AML-193 (cell line): Measurements from ENCODE around the gene N4BP2L2.

Experiments used
- DNase-seq, 2 experiments: peaks; one replicate each; lab custom pipeline; 2025; lab: John Stamatoyannopoulos, UW

Gene N4BP2L2

DNA sequence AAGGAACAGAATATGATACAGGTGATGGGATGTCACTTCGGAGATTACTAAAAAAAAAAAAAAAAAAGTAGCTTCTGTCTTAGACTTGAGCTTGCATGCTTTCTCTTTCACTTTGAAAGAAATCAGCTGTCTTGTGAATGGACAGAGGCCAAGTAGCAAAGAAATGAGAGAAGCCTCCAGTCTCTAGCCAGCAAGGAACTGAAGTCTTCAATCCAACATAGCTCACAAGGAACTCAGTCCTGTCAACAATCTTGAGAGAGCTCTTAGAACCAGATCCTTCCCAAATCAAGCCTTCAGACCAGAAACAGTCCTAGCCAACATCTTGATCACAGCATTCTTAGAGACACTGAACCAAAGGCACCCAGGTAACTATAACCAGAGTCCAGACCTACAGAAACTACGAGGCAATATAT lies 7.7 kb downstream of the N4BP2L2 start:
- peak in 1 of 2 experiments; percentile 24 for DNase-seq

DNA sequence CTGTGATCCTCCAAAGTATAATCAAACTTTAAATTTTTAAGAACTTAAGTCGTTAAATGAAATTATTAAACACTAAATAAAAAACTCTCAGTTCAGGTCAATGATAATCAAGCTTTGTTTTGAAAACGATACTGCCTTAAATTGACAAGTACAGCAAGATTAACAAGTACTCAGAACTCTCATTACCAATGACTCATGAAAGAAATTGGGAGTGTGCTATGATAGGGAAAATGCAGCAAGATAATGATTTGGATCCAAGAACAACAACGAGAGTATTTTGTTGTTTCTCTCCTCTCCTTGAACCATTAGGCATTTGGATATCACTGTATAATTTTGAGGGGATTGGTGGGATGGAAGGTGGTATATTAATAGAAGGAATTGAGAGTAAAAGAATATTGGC lies 10.2 kb downstream of the N4BP2L2 start:
- DNase-seq: no peak

DNA sequence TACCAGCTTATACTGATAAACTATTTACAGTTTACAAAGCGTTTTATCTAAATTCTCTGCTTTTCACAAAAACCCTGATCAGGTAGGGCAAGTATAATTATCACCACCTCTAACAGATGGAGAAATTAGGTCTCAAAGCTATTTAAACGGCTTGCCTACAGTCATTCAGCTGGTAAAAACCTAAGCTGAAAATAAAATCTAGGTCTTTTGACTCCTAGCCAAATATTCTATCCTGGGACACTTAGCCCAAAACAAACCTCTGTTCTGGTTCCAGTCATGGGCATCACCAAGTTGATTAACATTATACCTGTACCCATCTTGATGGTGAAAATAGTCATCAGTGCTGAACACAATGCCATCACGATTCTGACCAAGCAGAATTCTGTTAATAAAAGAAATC lies 11.4 kb downstream of the N4BP2L2 start:
- DNase-seq: no peak

DNA sequence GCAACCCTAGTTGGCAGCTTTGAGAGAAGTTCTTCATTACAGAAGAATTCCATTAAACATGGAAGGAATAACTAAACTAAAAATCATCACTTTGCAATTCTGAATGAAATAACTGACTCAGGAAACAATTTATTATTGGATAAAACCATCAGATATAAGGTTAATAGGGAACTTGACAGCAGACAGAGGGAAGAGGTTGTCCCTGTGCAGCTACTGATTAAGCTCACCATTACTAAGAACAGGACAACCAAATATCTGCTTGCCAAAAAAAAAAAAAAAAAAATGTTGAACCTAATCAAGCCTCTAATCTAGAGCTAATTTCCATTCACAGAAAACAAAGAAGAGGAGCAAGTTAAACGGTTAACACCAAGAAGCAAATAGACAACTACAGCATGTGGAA lies 12.8 kb downstream of the N4BP2L2 start:
- no peak for DNase-seq

DNA sequence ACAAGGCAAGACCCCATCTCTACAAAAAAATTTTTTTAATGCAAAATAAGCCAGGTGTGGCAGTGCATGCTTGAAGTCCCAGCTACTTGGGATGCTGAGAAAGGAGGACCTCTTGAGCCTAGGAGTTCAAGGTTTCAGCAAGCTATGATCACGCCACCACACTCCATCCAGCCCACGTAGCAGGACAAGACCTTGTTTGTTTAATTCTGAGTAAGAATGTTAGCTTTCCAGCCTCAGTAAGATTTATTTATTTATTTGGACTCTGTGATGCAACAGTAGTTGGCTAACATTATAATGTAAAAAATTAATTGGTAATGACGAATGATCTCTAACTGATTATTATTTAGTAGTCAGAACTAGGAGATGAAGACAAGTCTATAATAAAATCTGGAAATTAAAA lies 23.3 kb downstream of the N4BP2L2 start:
- DNase-seq: no peak

DNA sequence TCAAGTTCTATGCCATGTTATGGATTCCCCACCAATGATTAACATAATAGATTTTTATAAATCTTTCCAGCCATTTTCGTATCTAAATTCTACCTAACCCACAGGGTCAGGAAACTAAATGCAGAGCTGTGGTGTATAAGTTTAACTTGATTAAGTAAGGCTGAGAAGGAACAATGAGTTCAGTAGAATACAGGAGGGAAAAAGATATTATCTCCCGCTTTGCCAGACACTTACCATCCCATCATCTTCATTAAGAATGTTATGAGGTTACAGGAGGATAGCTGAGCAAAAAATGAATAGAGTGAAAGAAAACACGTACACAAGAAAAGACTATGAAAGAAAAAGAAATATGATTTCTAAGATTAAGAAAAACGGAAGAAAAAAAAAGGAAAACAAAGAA lies 27.1 kb downstream of the N4BP2L2 start:
- no peak for DNase-seq

DNA sequence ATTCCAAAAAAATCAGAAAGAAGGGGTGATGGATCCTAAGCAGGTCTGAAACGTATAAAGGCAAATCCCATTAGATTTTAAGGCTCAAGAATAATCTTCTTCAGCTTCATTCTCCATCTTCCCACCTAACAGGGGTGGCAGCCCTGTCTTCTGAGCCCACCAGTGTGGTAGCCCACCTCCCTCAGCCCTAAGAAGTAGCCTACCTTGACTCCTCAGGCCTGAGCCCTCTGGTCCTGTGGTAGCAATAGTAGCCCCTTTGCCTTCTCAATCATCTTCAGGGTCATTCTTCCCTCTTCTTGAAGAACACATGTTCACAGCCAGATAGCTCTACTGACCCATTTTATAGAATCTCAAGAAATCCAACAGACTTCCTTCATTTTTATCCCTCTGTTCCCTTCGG lies 33.7 kb downstream of the N4BP2L2 start:
- no peak for DNase-seq

DNA sequence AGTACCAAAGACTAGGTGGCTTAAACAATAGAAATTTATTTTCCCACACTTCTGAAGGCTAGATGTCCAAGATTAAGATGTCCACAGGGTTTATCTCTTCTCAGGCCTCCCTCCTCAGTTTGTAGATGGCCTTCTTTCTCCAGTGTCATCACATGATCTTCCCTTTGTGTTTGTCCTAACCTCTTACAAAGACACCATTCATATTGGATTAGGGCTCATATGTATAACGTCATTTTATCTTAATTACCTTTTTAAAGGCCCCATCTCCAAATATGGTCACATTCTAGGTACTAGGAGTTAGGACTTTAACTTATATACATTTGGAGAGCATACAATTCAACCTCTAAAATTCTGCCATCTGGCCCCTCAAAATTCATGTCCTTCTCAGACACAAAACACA lies 34.3 kb downstream of the N4BP2L2 start:
- no peak for DNase-seq

DNA sequence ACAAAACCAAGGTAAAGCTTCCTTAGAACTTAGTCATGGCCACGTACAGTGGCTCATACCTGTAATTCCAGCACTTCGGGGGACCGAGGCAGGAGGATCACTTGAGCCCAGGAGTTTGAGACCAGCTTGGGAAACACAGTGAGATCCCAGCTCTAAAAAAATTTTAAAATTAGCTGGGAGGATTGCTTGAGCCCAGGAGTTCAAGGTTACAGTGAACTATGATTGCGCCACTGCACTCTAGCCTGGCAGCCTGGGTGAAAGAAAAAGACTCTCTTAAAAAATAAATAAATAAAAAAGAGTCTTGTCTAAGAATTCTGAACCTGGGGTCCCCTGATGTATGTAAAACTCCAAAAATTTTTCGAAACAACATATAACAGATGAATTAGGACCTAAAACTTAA lies 34.9 kb downstream of the N4BP2L2 start:
- DNase-seq: no peak

DNA sequence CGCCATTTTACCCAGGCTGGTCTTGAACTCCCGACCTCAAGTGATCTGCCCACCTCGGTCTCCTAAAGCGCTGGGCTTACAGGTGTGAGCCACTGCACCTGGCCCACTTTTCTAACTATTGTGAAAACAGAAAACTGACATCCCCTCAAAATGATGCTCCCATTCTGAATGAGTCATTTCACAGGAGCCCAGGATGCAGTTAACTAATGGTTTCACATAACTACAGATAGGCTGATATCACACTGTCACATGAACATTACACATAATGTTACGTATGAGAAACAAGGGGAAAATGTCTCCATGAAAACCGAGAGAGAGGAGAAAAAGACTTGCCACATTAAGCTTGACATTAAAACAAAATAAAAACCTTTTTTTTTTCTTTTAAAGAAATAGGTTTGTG lies 37.5 kb downstream of the N4BP2L2 start:
- DNase-seq: no peak

DNA sequence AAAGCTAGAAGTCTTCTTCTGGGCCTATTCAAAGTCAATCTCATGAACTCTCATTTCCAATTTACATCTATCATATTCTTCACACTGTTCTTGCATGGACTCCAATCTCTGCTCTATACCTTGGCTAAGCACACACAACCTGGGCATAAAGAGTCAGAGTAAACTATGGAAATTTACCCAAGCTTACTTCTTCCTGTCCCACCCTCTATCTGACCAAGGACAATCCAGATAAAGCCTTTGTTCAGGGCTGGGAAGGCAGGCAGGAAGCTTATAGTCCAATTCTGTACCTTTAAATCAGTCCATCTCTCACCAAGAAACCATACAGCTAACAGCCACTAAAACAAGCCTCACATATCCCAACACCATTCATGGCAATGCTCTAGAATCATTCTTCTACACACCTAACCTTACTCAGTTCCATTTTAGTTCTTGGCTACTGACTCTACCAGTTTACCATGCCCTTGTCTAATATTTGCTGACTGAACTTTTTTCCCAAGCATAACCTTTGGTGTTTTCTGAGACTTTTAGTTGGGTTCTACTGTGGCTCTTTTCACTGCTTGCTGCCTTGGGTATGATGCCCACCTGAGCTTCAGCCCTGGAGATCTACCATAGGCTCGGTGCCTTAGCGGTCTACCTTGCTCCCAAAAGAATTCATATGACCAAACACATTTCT lies 38.9 kb downstream of the N4BP2L2 start:
- DNase-seq: no peak

DNA sequence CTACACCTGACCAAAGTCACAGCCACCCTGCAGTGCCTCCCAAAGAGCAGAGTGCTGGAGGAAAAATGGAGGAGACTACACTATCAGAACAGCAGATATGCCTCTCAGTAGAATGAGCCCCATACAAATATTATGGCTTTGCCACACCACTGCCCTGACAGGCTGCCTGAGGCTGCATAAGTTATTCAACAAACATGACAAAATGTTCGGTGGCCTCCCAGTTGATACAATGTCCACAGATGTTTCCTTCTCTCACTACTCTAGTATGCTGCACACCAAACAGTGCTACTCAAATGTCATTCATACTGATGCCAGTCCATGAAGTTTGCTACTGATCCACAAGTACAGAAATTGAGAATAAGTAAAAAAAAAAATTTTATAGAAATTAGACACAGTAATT lies 41.0 kb downstream of the N4BP2L2 start:
- DNase-seq: no peak

DNA sequence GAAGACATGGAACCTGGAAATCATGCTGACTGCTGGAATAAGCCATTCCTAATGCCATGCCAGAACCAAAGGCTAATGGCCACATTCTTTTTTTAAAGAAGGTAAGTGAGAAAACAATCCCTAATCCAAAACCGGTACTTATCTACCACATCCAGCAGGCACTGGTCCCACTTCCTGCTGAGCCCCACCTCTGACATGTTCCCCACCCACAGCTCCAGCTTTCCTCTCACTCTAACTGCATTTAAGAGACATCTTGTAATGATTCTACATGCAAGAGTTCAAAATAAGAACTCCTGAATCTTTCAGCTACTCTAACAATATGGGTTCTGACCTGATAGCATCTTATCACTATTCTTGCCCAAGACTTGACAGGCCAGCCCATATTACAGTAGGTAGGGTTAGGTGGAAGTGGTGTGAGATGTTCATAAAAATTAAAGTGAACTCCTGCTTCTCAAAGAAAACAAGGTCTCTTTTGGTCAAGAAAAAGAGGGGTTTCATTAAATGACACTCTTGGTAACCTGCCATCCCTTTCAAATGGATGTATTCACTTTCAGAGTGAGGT lies 41.9 kb downstream of the N4BP2L2 start:
- DNase-seq: no peak

DNA sequence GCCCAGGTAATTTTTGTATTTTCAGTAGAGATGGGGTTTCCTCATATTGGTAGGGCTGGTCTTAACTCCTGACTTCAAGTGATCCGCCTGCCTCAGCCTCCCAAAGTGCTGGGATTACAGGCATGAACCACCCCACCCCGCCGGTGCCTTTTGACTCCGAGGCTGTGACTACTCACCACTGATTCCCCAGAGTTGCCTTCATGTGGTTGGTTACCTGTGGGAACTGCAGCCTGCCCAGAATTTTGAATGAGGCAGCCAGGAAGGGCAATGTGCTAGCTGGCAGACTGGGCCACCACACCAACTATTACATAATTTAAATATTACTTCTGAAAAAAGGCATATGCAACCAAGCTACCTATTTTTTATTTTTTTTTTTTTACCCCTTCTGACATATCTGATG lies 42.8 kb downstream of the N4BP2L2 start:
- no peak for DNase-seq

DNA sequence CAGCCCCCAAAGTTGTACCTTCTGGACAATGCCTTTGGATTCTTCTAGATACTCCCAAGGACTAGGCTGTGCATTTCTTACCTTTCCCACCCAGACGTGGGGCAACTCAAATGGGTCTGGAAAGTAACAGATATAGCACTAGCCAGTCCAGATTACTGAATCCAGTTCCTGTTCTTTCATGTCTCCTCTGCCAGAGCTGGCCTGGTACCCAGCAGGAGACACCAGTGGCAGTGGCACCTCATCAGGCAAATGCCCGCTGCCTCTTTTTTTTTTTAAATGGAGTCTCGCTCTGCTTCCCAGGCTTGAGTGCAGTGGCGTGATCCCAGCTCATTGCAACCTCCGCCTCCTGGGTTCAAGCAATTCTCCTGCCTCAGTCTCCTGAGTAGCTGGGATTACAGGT lies 43.2 kb downstream of the N4BP2L2 start:
- no peak for DNase-seq

DNA sequence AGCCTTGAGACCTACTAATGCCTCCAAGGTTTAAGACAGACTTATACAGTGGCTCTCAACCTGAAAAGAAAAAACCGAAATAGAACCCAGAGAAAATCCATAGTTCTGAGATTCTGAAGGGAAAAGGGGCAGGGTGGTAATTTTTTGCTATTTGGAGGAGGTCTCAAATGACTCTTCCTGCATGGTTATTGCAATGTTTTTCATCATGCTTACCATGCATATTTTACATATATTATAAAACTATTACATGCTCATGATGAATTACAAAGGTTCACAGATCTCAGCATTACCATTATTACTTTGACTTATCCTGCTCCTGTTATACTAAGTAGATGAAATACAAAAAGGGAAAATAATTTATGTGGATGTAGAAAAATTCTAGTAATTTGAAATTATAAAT lies 47.6 kb downstream of the N4BP2L2 start:
- no peak for DNase-seq

DNA sequence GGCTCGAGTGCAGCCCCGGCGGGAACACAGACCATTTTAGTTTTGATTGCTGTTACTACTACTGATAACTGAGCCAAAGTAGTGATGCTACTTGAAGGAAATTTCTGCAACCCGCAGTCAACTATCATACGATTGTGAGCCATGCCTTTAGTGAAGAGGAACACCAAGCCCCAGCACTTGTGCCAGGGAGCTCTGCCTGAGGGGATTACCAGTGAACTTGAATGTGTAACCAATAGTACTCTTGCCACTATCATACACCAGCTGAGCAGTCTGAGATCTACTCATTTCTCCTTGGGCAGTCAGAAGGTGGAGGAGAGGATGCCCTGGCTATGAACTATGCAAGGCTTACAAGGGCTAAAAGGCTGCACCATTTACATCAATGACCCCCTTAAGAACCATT lies 61.7 kb downstream of the N4BP2L2 start:
- DNase-seq: no peak

DNA sequence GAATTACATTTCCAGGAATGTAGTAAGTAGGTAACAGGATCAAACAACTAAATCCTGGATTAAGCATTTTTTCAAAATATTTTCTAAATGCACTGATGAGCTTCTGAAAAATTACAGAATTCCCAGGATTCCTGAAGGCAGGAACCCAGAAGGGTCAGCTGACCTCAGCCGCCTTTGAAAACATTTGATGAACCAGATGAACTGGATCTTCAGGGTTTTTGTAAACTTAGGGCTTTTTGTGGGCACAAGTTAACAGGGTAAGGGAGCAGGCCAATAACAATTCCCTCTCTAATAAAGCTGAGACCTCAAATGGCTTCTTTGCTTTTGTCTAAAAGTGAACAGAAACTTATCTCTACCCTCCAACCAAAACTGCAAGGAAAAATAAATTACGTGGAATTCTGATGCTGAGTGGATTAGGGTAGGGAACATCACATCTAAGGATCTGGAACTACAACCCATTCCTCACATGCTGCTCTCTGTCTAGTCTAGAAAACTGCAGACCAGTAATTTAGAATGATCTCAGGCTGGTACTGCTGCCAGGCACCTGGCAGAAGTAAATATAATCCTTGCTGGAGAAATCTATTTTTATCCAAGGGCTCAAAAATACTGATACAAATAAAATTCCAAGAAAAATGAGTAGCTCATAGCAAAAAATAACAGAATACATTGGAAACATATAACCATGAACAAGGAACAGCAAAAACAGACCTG lies 62.4 kb downstream of the N4BP2L2 start:
- no peak for DNase-seq

DNA sequence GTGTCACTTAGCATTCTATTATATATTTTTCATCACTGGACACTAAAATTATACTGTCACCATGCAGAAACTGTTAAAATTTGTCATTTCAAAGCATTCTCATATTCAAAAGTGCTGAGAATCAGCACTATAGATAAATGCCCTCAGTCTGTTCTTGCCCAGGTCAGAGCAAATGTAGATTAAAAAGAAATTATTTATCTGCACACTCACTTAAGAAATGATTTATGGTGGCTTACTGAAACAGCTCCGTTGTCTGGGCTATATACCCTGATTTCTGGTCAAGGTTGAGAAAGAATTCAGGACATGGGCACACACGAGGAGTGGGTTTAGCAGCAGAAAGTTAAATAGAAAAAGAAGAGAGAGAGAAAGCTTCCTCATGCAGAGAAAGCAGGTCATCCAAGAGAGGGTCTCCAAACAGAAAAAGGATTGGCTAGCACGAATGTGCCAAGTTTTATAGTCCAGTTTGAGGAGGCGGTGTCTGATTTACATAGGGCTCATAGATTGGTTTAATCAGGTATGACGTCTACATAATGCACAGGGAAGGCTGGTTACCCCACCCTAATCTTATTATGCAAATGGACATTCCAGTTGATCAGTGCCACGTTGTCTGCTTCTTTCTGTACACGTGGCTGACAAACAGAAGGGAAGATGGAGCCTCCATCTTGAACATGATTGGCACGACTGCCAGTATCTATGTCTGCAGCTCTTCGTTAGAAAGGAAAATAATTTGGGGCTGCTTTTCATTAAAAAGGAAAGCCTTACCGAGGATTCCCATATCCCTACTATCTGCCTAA lies 63.4 kb downstream of the N4BP2L2 start:
- no peak for DNase-seq

DNA sequence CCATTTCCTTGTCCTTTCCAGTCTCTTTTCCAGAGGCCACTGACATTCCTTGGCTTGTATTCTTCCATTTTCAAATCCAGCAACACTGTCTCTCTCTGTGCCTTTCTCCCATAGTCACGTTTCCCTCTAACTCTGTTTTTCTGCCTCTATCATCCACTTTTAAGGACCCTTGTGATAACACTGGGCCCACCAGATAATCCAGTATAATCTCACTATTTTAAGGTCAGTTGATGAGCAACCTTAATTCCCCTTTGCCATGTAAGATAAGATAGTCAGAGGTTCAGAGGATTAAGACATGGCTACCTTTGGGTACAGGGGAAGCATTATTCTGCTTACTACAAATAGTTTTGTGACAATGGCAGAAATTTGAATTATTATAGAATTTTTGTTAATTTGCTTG lies 64.9 kb downstream of the N4BP2L2 start:
- DNase-seq: no peak

DNA sequence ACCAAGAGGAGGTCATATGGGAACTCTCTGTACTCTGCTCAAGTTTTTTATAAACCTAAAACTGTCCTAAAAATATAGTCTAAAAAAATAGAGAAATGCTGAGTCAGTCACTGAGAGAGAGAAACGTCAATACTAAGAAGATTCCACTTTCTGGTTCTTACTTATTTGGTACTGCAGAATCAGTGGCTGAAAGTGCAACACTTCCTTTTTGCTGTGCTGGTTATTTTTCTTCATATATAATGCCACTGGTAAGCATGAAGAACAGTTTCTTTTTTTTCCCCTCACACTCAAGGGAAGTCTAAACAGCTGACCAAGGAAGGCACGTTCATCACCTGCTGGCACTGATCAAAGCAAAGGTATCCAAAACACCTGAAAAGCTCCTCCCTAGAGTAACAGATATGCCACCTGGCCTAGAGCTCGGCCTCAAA lies 66.4 kb downstream of the N4BP2L2 start:
- no peak for DNase-seq

DNA sequence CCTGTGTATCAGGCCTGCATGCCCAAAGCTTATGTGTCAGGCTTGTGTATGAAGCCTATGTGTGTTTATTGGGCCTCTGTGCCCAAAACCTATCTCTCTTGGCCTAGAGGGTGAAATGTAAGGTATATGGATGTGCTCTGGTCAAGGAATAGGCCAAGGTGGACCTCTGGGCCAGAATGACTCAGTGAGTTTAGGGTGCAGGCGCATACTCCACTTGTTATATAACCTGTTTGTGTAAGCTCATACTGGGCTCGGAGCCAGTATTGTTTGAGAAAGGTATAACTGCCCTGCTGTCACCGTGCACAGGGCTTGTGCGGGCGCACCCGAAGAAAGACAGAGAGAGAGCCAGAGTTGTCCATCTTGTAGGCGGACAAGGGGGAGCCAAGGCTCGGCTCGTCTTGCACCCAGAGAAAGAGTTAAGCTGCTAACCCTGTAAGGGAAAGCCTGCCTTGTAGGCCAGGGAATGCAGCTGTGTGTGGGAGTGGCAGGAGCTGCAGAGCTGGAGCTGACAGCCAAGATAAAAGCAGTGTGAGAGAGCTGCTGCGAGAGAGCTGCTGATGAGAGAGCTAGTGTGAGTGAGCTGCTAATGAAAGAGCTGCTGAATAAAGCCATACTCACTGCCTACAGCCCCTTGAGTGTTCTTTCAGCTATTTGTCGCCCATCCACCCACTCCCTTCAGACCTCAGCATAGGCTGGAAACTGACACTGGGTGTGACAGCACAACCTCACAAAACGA lies 67.2 kb downstream of the N4BP2L2 start:
- no peak for DNase-seq
